GM21528 (cell line): ENCODE results near the gene COL4A2.

ENCODE experiments used
- ATAC-seq: cut with Tn5 transposase; IDR thresholded peaks from one replicate; pipeline ENCODE4 v1.9.1; 2021; ENCODE audit warnings: mild to moderate bottlenecking, moderate library complexity; ENCODE audit not compliant: unreplicated experiment, low FRiP score

Gene COL4A2

DNA sequence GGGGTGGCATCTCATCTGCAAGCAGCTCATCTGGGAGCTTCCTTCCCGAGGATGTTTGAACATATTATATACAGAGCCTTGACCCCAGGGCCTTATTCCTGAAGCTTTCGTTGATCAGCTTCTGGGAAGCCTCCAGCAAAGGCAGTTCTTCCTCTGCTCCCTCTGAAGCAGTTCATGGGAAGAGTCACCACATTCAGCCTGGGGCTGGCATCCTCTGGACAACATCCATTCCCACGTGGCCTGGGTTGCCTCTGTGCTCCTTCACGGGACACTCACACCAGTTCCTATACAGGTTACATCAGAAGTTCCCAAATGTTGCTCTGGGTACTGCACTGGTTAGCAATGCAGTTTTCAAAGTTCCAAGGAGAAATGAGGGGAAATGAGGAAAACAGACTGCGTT lies 29.6 kb downstream of the COL4A2 start:
- ATAC-seq, result no peak

DNA sequence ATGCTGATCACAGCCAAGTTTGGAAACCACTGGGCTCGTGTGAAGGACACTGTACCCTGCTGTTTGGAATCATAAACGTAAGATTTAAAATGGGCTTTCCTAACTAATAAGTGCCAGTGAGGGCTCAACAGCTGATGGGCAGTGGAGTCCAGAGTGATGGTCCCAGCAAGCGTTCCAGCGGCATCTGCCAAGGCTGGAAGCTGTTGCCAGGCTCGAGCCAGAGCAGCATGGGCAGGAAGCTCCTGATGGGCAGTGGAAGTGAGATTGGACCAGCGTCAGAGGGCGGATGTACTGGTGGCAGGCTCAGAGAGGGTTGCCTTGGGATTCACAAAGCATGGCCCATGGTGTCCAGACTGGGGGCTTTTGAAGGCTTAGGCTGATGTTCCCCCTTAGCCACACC lies 30.2 kb downstream of the COL4A2 start:
- ATAC-seq, result no peak

DNA sequence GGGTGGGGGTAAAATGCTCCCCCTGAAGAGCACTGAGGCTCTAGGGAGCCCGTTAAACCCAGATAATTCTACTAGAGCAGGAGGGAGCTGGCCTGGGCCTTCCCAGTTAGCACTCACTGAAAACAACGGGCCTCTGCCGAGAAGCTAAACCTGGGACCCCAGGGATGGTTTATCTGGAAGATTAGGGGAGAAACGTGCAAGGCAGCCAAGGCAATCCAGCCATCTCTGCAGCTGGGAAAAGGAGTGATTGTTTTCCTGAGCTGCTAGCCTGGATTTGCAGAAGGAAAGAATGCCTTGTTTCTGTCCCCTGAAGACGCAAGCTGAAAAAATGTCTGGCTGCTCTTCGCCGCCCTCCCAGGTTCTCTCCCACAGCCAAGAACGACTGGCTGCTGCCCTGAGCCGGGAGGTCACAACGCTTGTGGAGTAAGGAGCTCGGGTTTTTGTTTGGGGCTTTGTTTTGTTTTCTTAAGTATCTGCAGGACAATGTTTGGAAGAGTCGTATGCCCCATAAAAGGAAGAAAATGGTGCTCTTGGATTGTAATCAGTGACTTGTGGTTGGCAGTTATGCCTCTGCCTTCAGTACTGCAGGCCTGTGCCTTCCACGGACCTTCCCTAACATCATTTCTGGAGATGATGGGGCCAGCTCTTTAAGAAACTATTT lies 31.5 kb downstream of the COL4A2 start:
- ATAC-seq, result no peak

DNA sequence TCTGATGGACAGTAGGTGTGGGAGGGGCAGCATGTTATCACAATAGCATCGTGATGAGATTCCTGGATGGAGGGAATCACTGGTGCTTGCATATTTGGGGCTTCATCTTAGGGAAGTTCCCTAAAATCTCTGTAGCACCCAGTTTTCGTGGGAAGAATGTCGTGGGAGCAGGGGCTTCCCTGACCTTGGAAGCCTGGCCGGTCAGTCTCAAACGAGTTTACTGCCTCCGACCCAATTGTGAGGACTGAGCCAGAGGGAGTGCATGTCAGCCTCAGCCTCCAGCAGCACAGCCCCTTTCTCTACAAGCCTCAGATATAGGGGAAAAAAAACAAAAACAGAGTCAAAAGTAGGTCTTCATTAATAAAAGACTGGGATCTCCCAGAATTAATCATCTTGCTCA lies 32.2 kb downstream of the COL4A2 start:
- no peak for ATAC-seq

- no peak for ATAC-seq
Observed at GRCh38 chr13:110339975-110340550, 33.0 kb downstream of the COL4A2 start.

- peak; percentile 40 for ATAC-seq
Observed at GRCh38 chr13:110340812-110341444, 33.8 kb downstream of the COL4A2 start.

- peak; percentile 61 for ATAC-seq
Observed at GRCh38 chr13:110341445-110342244, 34.6 kb downstream of the COL4A2 start.

- no peak for ATAC-seq
Observed at GRCh38 chr13:110342474-110342873, 35.4 kb downstream of the COL4A2 start.

DNA sequence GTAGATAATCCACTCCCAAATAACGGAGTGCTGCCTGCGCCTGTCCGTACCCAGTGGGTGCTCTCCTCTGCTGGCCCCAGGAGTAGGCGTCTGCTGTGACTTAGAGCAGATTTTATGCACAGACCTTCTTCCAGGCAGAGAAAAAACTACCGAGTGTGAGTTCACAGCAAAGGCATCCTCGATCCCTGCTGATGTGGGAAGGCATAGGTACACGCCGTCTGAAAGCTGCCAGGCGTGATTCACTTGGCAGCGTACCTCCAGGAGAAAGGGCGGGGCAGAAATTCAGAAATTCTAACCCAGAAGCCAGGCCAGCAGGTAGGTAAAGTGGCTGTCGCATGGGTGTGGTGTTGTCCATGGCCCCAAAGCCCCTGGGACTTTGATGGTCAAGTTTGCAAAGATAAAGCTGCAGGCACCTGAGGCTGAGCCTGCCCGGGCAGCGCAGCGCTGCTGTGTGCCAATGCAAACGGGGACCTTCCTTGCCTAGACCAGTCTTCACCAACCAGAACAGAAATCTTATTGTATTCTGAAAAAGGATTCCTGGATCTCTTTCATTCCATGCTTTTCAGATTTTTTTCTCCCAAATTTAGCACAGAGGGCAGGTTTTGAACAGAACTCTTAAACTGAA lies 36.3 kb downstream of the COL4A2 start:
- no peak for ATAC-seq

DNA sequence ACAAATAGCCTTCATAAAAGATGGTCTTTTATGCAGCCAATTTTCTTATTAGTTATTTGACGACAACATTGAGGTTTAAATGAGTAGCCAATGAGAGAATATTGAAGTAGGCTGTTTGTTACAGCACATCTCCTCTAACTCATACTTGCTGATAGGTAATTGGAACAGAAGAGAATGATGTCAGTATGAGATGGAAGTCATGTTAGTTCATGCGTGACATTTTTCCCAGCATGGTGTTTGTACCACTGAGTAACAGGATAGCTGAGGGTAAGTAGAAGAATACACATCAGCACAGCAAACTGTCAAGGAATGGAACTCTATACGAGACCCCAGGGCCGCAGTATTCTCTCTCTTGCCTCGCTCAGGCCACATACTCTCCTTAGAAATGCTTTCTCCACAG lies 37.2 kb downstream of the COL4A2 start:
- ATAC-seq, result no peak

DNA sequence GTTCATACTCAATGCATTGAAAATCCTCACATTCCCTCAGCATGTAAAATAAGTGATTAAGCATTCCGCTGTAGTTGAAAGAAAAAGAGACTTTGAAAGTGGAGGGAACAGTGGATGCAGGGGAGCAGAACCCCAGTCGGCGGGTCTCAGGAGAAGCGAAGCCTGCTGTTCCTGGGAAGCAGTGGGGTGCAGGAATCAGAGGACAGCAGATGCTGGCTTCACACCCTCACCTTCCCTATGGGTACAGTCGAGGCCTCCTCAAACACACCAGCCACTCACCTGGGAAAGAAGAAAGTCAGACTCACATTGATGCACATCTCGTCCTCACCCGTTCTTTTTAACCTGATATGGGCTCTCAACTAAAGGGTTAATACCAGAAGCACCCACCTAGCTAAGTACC lies 38.2 kb downstream of the COL4A2 start:
- no peak for ATAC-seq

DNA sequence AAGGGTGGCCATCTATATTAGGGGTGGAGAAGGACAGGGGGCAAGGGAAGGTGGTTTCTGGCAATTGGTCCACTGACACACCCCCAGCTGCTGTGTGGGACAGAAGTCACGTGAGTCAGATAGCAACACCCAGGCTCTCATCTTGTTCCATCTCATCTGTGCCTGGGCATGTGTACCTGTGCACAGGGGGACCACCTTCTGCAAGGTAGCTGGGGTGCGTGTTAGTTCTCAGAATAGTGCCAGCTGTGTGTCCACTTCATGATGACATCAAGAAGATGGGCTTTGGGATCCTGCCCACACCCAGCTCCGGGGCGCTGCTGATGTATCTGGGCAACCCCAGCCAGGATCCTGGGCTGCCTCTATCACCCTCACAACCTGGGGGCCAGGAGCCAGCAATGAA lies 38.6 kb downstream of the COL4A2 start:
- no peak for ATAC-seq

GRCh38 chr13:110346661-110347067 lies 39.6 kb downstream of the COL4A2 start:
- ATAC-seq, result no peak

- ATAC-seq, result no peak
Observed at GRCh38 chr13:110347088-110347487, 40.0 kb downstream of the COL4A2 start.

- no peak for ATAC-seq
Observed at GRCh38 chr13:110347535-110348308, 40.6 kb downstream of the COL4A2 start.

GRCh38 chr13:110348309-110349105 lies 41.4 kb downstream of the COL4A2 start:
- no peak for ATAC-seq

DNA sequence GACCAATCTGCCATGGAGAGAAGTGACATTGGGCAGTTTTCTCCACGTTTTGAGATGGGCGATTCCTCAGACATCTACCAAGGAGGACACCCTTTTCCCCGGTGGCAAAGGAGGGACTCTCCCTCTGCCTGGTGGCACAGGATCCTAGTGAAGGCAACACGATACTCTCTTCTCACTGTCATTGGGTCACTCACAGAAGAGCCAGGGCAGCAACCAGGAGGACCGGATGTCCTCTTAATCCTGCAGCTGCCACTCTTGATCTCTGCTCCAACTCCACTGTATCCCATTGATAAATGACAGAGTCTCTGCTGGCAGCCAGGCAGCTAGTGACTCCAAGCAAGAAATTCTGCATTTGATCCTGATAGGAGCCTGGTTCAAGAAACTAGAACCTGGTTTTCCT lies 42.2 kb downstream of the COL4A2 start:
- ATAC-seq, result no peak

DNA sequence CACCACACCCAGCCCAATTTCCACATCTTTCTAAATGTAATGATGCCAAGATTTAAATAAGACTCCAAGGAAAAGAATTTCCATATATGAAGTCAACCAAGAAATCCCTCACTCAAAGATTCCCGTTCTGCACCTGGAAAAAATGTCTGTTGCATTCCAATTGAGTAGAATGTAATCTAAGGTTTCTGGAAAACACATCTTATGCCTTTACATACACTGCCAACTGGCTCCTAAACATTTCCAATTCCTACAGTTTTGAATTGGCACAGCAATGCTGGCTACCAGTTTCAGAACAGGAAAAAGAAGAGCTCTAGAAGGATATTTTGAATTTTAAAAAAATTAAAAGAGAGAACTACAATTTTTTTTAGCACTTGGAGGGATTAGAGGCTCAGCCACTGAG lies 43.0 kb downstream of the COL4A2 start:
- no peak for ATAC-seq

GRCh38 chr13:110350509-110350908 lies 43.4 kb downstream of the COL4A2 start:
- no peak for ATAC-seq
